Measurements from ENCODE around the gene MYO1H. TPM values are rescaled to one million over a fixed set of nuclear protein-coding genes. Genes with fewer than 3 reads are reported as not detected.
A peak's percentile ranks its signal among the peaks of the same experiment; 100 is the strongest.

MYO1H gene, protein sequence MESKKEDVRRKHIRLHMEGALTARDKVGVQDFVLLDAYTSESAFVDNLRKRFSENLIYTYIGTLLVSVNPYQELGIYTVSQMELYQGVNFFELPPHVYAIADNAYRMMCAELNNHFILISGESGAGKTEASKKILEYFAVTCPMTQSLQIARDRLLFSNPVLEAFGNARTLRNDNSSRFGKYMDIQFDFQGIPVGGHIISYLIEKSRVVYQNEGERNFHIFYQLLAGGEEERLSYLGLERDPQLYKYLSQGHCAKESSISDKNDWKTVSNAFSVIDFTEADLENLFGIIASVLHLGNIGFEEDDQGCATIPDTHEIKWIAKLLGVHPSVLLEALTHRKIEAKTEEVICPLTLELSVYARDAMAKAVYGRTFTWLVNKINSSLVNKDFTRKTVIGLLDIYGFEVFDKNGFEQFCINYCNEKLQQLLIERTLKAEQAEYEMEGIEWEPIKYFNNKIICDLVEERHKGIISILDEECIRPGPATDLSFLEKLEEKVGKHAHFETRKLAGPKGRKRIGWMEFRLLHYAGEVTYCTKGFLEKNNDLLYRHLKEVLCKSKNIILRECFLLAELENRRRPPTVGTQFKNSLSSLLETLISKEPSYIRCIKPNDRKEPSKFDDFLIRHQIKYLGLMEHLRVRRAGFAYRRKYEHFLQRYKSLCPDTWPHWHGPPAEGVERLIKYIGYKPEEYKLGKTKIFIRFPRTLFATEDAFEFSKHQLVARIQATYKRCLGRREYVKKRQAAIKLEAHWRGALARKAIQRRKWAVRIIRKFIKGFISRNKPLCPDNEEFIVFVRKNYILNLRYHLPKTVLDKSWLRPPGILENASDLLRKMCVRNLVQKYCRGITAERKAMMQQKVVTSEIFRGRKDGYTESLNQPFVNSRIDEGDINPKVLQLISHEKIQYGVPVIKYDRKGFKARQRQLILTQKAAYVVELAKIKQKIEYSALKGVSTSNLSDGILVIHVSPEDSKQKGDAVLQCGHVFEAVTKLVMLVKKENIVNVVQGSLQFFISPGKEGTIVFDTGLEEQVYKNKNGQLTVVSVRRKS
- total RNA-seq (not detected), polyA plus RNA-seq (not detected)

DNA sequence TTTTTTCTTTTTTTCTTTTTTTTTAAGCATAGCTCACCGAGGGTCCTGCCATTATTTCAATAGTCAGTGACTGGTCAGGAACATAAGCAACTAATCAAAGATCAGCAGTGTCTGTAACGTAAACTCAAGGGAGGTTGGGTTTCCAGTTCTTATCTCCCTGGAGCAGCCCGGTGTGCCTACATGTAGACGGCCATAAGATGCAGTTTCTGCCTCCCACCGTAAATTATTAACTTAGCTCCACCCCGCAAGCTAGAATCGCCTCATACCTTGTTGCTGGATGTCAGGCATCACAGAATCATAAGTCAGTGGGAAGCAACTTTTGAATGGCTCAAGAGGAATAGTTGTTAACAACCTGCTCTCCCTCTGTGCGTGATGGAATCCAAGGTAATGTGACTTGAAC, at the start of gene MYO1H:
MYO1H (plus strand) TSS at position 312 of the 400 bp plus-strand sequence; CDS start at position 373, 61 bp downstream.
- Histone ChIP-seq H3K27ac (ENCODE audit: low read depth) (no peak within 1 kb of the TSS), H3K4me3 (ENCODE audit: low read depth, low read length) (no peak within 1 kb of the TSS), H3K4me1 (ENCODE audit: insufficient read depth) (no peaks in the 10 kb centered on the region), H3K36me3 (ENCODE audit: insufficient read depth) (no peaks in the 10 kb centered on the region)
- 63% methylated on average over 8 of the region's 8 CpGs for WGBS
- DNase-seq (ENCODE audit: extremely low spot score) = no peak

GRCh38 chr12:109299849-109300248, 47.9 kb upstream of the MYO1H start:
- Histone ChIP-seq H3K4me1 (ENCODE audit: insufficient read depth) (no peaks in the 10 kb centered on the region), H3K4me3 (ENCODE audit: low read depth, low read length) (no peak overlapping the region), H3K27ac (ENCODE audit: low read depth) (no peak overlapping the region), H3K36me3 (ENCODE audit: insufficient read depth) (no peaks in the 10 kb centered on the region)
- no peak for DNase-seq (ENCODE audit: extremely low spot score)
- WGBS = 92% methylated on average over 7 of the region's 7 CpGs

- no peak for DNase-seq (ENCODE audit: extremely low spot score)
- Histone ChIP-seq H3K4me1 (ENCODE audit: insufficient read depth) (no peaks in the 10 kb centered on the region), H3K27ac (ENCODE audit: low read depth) (no peak overlapping the region), H3K36me3 (ENCODE audit: insufficient read depth) (no peaks in the 10 kb centered on the region), H3K4me3 (ENCODE audit: low read depth, low read length) (no peak overlapping the region)
- 71% methylated on average over 3 of the region's 3 CpGs for WGBS
Measured at GRCh38 chr12:109301643-109302168, 46.0 kb upstream of the MYO1H start.

DNA sequence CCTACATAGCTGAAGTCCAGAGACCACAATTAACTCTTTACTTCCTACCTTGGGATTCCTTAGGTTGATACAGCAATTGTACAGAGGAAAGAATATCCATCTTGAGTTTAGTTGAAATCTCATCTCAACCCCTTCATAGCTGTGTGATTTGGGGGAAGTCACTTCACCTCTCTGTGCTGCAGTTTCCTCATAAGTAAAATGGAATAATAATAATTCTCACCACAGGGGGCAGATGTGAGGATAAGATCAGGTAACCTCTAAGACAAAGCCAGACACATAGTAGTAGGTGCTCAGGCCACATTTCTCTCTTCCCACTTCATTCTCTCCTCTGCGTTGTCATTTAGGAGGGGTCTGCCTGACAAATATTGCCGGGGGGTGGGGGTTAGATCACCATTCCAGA, 45.3 kb upstream of the MYO1H start:
- Histone ChIP-seq H3K36me3 (ENCODE audit: insufficient read depth) (no peaks in the 10 kb centered on the region), H3K27ac (ENCODE audit: low read depth) (no peak overlapping the region), H3K4me3 (ENCODE audit: low read depth, low read length) (no peak overlapping the region), H3K4me1 (ENCODE audit: insufficient read depth) (no peaks in the 10 kb centered on the region)
- no peak for DNase-seq (ENCODE audit: extremely low spot score)
- WGBS = 60% methylated on average over 2 of the region's 2 CpGs

GRCh38 chr12:109302770-109303169, 44.9 kb upstream of the MYO1H start:
- H3K4me3 ChIP-seq (ENCODE audit: low read depth, low read length) = no peak overlapping the region
- WGBS = 65% methylated on average over 5 of the region's 5 CpGs
- no peak for DNase-seq (ENCODE audit: extremely low spot score)
- H3K4me1 ChIP-seq (ENCODE audit: insufficient read depth) = no peaks in the 10 kb centered on the region
- H3K27ac ChIP-seq (ENCODE audit: low read depth) = no peak overlapping the region
- no peaks in the 10 kb centered on the region for H3K36me3 ChIP-seq (ENCODE audit: insufficient read depth)

- H3K27ac ChIP-seq (ENCODE audit: low read depth) = no peak overlapping the region
- no peak overlapping the region for H3K4me3 ChIP-seq (ENCODE audit: low read depth, low read length)
- WGBS = 31% methylated on average over 8 of the region's 8 CpGs
- no peaks in the 10 kb centered on the region for H3K36me3 ChIP-seq (ENCODE audit: insufficient read depth)
- H3K4me1 ChIP-seq (ENCODE audit: insufficient read depth) = no peaks in the 10 kb centered on the region
- DNase-seq (ENCODE audit: extremely low spot score) = no peak
Measured at GRCh38 chr12:109304485-109304884, 43.2 kb upstream of the MYO1H start.

- Histone ChIP-seq H3K27ac (ENCODE audit: low read depth) (no peak overlapping the region), H3K4me1 (ENCODE audit: insufficient read depth) (no peaks in the 10 kb centered on the region), H3K4me3 (ENCODE audit: low read depth, low read length) (no peak overlapping the region), H3K36me3 (ENCODE audit: insufficient read depth) (no peaks in the 10 kb centered on the region)
- no peak for DNase-seq (ENCODE audit: extremely low spot score)
- 71% methylated on average over 6 of the region's 6 CpGs for WGBS
Measured at GRCh38 chr12:109305547-109305946, 42.2 kb upstream of the MYO1H start.

DNA sequence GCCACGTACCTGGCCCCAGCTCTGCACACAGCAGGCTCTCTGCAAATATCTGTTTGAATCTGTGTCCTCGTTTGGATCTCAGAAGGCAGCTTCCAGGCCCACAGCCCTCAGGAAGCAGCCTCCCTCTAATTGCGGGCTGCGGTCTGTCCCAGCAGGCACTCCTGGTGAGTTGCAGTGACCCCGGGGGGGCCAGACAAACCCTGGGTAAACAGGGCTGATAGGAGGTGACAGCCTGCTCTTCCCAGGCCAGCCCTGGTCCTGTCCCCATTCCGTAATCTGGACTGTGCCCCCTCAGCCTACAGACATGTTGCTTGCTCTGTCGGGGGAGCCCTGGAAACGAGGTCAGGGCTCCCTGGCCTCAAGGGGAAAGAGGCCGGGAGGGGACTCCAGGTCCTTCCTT, 40.6 kb upstream of the MYO1H start:
- Histone ChIP-seq H3K4me3 (ENCODE audit: low read depth, low read length) (no peak overlapping the region), H3K4me1 (ENCODE audit: insufficient read depth) (no peaks in the 10 kb centered on the region), H3K27ac (ENCODE audit: low read depth) (no peak overlapping the region), H3K36me3 (ENCODE audit: insufficient read depth) (no peaks in the 10 kb centered on the region)
- DNase-seq (ENCODE audit: extremely low spot score) = no peak
- 68% methylated on average over 9 of the region's 9 CpGs for WGBS

DNA sequence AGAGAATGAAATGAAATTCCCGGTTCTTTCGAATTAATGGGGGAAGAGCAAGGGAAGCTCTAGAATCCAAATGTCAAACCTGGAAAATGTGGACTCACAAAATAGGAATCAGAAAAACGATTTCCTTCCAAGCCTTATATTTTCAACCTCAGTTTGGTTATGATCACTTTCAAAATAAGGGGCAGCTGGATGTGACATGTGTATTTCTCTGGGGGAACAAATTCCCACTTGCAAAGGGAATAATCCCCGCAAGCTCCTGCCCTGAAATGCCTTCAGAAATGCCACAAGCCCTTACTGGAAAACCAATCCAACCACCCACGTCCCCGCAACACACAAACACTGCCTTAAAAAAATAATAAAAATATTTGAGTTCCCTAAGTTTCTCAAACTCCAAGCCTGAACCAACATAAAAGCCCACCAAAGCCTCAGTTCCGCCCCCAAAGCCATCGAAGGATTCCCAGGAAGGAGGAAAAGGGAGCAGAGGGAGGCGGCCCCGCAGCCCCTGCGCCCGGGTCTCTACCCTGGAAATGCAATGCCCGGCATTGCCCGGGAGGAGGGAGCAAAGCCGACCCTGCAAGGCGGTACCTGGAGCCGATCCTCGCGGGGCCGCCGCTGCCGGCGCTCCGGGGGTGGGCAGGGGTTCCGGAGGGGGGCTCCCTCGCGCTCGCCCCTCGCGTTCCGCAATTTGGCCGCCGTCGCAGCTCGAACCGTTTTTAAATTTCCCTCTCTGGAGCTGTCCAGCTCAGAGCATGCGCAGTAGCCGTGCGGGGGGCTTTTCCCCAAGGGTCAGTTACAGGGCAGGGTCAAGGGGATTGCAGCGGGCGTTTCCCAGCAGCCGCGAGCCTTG, 38.9 kb upstream of the MYO1H start, which contains the start of gene FOXN4:
FOXN4 (minus strand) TSS at position 751 of the 847 bp plus-strand sequence. CDS start 963 bp downstream, outside the sequence.
- WGBS = 8% methylated on average over 43 of the region's 43 CpGs
- H3K27ac ChIP-seq (ENCODE audit: low read depth) = no peak within 1 kb of the TSS
- DNase-seq (ENCODE audit: extremely low spot score) = no peak

DNA sequence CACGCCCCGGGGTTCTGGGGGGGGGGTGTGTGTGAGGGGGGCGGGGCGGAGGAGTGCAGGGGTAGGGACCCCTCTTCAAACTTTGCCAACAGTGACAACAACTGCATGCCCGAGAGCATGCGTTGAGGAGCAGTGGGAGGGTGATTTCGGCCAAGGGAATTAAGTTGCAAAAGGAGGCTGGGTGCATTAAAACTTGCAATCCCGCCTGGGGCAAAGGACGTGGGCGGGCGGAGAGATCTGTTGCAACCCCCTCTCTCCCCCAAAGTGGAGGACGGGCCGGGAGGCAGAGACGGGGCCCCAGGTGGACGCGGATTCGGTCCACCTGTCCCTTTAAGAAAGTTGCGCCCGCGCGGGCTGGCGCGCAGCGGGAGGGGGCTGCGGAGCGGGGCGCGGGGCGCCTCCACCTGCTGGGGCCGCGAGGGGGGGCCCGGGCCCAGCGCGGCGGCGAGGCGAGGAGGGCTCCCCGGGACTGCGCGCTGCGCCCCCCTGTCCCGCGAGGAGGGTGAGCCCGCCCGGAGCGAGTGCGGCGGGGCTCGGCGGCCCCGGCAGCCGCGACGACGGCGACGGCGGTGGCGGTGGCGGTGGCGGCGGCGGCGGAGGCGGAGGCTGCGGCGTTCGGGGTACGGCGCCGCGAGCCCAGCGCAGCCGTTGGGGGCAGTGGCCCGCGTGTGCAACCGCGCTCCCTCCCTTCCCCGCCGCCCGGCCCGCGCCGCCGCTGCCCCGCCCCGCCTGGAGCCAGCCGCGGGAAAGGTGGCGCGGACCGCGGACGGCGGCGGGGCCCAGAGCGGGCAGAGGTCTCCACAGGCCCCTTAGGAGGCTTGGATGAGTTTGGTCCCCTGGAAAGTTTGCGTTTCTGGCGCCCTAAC, 38.1 kb upstream of the MYO1H start:
- no peak overlapping the region for H3K27ac ChIP-seq (ENCODE audit: low read depth)
- no peak for DNase-seq (ENCODE audit: extremely low spot score)
- H3K4me3 ChIP-seq (ENCODE audit: low read depth, low read length) = peak overlapping the region; percentile 56
- H3K36me3 ChIP-seq (ENCODE audit: insufficient read depth) = no peaks in the 10 kb centered on the region
- H3K4me1 ChIP-seq (ENCODE audit: insufficient read depth) = no peaks in the 10 kb centered on the region
- WGBS = 1% methylated on average over 98 of the region's 99 CpGs

More for the DNA sequence above, 38.9 kb upstream of the MYO1H start, which contains the start of gene FOXN4:
- Histone ChIP-seq H3K4me3 (ENCODE audit: low read depth, low read length) (peak within 1 kb of the TSS; percentile 56), H3K4me1 (ENCODE audit: insufficient read depth) (no peaks in the 10 kb centered on the region), H3K36me3 (ENCODE audit: insufficient read depth) (no peaks in the 10 kb centered on the region)

DNA sequence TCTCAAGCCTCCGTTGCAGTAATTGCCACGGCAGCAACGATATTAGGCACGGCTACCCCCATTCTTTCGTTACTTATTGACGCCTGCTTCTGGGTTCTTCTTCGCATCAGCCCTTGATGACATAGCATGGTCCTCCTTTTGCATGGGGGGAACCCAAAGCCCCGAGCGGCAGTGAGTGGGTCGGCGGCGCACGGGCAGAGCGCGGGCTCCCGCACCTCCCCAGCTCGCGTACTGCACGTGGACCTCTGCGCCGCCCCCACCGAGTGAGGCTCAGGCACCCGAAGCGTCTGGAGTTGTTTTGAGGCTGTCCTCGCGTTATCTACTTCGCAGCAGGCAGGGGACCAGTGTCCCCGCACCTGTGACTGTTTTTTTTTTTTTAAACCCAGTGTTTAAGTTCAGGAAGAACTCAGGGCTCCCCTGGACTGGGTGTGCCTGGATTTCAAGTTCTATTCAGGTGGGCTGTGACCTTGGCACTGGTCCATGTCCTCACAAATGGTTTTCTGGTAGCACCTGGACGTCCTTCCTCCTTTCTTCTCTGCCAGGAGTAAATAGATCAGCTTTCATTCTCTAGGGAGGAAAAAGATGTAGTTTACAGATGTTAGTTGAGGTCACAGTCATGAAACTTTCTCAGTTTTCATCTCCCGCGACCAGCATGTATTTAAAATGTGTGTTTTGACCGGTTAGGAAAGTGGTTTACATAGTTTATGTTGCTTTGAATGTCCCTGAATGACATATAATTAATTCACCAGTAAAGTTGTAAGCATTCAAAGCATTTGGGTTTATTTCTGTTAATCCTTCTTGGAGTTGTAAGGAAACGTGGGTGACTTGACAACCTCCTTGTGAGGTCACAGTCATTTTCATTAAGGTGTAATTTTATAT, 37.2 kb upstream of the MYO1H start:
- Histone ChIP-seq H3K4me1 (ENCODE audit: insufficient read depth) (no peaks in the 10 kb centered on the region), H3K36me3 (ENCODE audit: insufficient read depth) (no peaks in the 10 kb centered on the region), H3K4me3 (ENCODE audit: low read depth, low read length) (peak overlapping the region; percentile 56), H3K27ac (ENCODE audit: low read depth) (no peak overlapping the region)
- 10% methylated on average over 33 of the region's 33 CpGs for WGBS
- DNase-seq (ENCODE audit: extremely low spot score) = no peak
